ENCODE measurements around the gene UMAD1.

Gene UMAD1

DNA sequence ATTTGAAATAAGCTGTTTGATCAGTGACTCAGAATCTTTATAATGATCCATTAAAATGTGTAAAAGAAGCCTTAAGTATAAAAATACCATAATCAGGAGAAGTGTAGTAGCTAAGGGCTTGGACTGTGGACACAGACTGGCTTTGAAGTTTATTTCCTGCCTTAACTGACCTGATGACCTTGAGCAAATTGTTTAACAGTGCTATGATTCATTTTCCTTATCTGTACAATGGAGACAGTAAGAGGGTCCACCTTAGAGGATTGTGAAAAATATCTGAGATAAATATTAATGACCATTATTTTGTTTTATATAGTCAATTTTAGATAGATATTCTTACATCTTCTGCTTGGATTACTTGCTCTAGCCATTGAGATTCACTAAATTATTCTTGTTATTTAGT lies 91.2 kb downstream of the UMAD1 start:
- no peaks in the 10 kb centered on the region for H3K27me3 ChIP-seq (replicated peaks; ENCODE audit: control insufficient read depth, insufficient read depth, low read length)
- H3K4me3 ChIP-seq (replicated peaks; ENCODE audit: low read depth, low read length), result no peak overlapping the region
- no peaks in the 10 kb centered on the region for H3K36me3 ChIP-seq (ENCODE audit: control insufficient read depth, insufficient read depth, low read length)
- DNase-seq (ENCODE audit: extremely low read depth, insufficient read length), result no peak
- no peak for TF ChIP-seq CTCF (IDR thresholded peaks at IDR 0.05; ENCODE audit: insufficient read depth, low read length, poor library complexity, severe bottlenecking)

DNA sequence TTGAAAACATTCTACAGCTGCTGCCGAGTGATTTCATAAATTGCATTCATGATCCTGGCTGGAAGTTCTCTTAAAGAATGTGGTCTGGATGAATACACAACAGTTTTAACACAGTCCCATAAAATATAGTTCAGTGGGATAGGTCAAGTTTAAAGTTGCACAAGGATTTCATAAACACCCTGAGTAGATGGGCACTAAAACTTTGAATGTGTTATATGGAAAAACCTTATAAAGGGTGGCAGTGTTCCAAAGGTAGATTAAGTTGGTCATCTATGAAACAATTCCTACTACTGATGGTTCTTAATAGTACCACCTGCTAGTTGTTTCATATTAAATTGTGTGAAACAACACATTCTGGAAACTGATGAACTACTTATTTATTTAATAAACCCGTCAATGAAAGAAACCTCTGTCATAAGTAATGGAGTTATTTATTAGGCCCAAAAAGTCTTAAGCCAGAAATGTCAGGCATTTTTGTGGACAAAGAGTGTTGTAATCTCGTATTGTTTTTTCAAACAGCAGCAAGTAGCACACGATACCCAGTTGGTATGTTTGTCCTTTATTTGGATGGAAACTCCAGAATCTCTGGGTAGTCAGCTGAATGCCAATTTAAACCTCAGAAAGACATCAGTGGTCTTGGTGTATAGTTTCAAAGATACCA lies 92.2 kb downstream of the UMAD1 start:
- H3K36me3 ChIP-seq (ENCODE audit: control insufficient read depth, insufficient read depth, low read length), result no peaks in the 10 kb centered on the region
- TF ChIP-seq CTCF (IDR thresholded peaks at IDR 0.05; ENCODE audit: insufficient read depth, low read length, poor library complexity, severe bottlenecking), result no peak
- no peak overlapping the region for H3K4me3 ChIP-seq (replicated peaks; ENCODE audit: low read depth, low read length)
- H3K27me3 ChIP-seq (replicated peaks; ENCODE audit: control insufficient read depth, insufficient read depth, low read length), result no peaks in the 10 kb centered on the region
- no peak for DNase-seq (ENCODE audit: extremely low read depth, insufficient read length)

DNA sequence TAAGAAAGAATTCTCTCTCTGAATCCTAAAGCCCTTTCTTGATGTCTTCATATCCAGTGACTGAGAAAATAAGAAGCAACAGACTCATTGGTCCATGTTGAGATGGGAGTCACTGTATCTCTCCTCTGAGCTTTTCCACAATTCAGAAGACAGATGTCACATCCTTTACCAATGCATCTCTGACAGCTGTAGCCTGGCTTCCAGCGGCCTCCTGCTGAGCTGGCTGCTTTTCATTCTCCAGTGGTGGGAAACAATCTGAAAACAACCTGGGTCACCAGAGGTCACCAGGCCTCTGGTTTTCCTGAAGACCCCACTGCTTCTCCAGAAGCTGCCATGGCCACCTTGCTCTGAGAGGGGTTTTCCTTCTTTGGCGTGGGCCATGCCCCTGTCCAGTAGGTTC lies 96.1 kb downstream of the UMAD1 start:
- TF ChIP-seq CTCF (IDR thresholded peaks at IDR 0.05; ENCODE audit: insufficient read depth, low read length, poor library complexity, severe bottlenecking), result no peak
- H3K36me3 ChIP-seq (ENCODE audit: control insufficient read depth, insufficient read depth, low read length), result no peaks in the 10 kb centered on the region
- H3K4me3 ChIP-seq (replicated peaks; ENCODE audit: low read depth, low read length), result no peak overlapping the region
- no peak for DNase-seq (ENCODE audit: extremely low read depth, insufficient read length)
- no peaks in the 10 kb centered on the region for H3K27me3 ChIP-seq (replicated peaks; ENCODE audit: control insufficient read depth, insufficient read depth, low read length)

DNA sequence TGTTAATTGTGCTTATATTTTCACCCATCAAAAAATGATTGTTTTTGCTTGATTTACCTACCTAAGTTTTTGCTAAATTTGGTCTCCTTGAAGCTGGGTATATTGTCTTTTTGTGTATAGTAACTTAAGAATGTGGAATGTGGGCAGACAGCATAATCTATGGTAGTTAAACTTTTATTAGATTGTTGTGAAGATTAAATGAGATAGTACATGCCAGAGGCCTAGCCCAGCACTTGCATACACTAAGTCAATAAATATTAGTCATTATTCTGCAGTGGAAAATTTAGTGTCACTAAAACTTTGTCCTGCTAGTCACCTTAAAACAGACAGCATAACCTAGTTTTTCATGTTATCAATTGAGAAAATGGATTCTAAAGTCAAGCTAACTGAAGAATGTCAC lies 97.1 kb downstream of the UMAD1 start:
- no peak for DNase-seq (ENCODE audit: extremely low read depth, insufficient read length)
- H3K4me3 ChIP-seq (replicated peaks; ENCODE audit: low read depth, low read length), result no peak overlapping the region
- no peak for TF ChIP-seq CTCF (IDR thresholded peaks at IDR 0.05; ENCODE audit: insufficient read depth, low read length, poor library complexity, severe bottlenecking)
- no peaks in the 10 kb centered on the region for H3K27me3 ChIP-seq (replicated peaks; ENCODE audit: control insufficient read depth, insufficient read depth, low read length)
- no peaks in the 10 kb centered on the region for H3K36me3 ChIP-seq (ENCODE audit: control insufficient read depth, insufficient read depth, low read length)

DNA sequence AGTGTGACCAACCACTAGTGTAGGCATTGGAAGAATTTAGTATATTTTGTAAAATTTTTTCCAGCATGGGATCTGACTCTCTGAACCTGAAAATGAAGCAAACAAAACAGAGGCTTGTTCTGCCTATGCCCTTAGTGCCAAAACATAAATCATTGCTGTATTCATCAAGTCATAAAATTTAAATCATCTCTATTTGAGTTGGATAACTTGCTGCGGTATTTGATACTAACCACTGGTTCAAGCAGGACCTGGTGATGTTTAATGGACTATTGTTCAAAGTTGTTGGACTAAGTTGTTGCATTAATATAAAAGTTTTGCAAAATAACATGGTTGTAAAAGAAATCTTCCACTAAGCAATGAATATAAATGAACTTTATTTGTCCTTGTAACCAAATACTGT lies 97.6 kb downstream of the UMAD1 start:
- no peak for TF ChIP-seq CTCF (IDR thresholded peaks at IDR 0.05; ENCODE audit: insufficient read depth, low read length, poor library complexity, severe bottlenecking)
- Histone ChIP-seq H3K36me3 (ENCODE audit: control insufficient read depth, insufficient read depth, low read length) (no peaks in the 10 kb centered on the region), H3K4me3 (replicated peaks; ENCODE audit: low read depth, low read length) (no peak overlapping the region), H3K27me3 (replicated peaks; ENCODE audit: control insufficient read depth, insufficient read depth, low read length) (no peaks in the 10 kb centered on the region)
- DNase-seq (ENCODE audit: extremely low read depth, insufficient read length), result no peak

DNA sequence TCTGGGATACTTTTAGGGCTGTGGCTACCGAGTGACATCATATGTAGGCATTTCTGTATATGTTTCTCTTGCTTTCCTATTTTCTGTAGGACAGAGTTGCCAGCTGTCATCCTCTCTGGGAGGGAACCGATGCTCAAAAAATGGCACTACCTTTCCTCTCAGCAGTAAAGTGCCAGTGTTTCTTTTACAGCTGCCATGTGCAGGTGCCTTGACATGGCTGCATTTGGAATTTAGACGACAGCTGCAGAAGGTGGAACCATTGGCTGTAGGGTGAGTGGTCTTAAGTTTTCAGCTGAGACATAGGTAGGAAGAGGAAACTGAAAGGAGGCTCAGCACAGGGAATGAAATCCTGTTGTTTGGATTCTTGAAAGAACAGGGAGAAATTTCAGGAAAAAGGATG lies 98.1 kb downstream of the UMAD1 start:
- no peak overlapping the region for H3K4me3 ChIP-seq (replicated peaks; ENCODE audit: low read depth, low read length)
- H3K36me3 ChIP-seq (ENCODE audit: control insufficient read depth, insufficient read depth, low read length), result no peaks in the 10 kb centered on the region
- no peak for TF ChIP-seq CTCF (IDR thresholded peaks at IDR 0.05; ENCODE audit: insufficient read depth, low read length, poor library complexity, severe bottlenecking)
- DNase-seq (ENCODE audit: extremely low read depth, insufficient read length), result no peak
- no peaks in the 10 kb centered on the region for H3K27me3 ChIP-seq (replicated peaks; ENCODE audit: control insufficient read depth, insufficient read depth, low read length)
